Measurements from ENCODE around the gene ARHGEF33. TPM values are rescaled to one million over a fixed set of nuclear protein-coding genes. Genes with fewer than 3 reads are reported as not detected.

ARHGEF33 gene
- total RNA-seq, 2 experiments from 2014 or later, result 0.38 TPM; not detected in 1

DNA sequence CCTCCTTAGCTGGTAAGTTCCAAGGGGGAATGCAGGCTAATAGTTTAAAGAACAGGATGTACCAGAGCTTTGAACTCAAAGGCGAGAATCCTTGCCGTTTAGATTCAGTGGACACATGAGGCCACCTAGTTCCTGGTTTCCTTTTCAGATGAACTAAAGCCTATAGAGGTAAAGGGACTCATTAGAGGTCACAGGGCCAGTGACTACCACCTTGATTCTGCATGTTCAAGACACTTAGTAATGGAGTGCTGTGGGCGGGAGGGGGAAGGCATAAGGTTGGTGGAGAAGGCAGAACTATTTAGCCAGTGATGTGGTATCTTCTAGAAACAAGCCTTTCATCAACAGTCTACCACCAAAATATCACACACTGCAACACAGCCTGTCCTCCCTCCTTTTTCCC is 47.9 kb downstream of the ARHGEF33 start:
- ChIA-PET POLR2A (interaction anchor here (0.5 kb wide), 1 partner anchor 104 kb away, joined by 3 read pairs; no protein-coding TSS in a partner anchor), CTCF (ENCODE audit: unreplicated experiment) (interaction anchor here (0.6 kb wide), 1 partner anchor 10 kb away, joined by 3 read pairs; no protein-coding TSS in a partner anchor)
- H3K79me2 ChIP-seq (ENCODE audit: insufficient read depth, low read depth, low read length), result no peaks in the 10 kb centered on the region
- no peak for TF ChIP-seq EZH2phosphoT487 (IDR thresholded peaks at IDR 0.05; ENCODE audit: borderline replicate concordance, low read depth, low read length)
- TF ChIP-seq, protein P1, sequence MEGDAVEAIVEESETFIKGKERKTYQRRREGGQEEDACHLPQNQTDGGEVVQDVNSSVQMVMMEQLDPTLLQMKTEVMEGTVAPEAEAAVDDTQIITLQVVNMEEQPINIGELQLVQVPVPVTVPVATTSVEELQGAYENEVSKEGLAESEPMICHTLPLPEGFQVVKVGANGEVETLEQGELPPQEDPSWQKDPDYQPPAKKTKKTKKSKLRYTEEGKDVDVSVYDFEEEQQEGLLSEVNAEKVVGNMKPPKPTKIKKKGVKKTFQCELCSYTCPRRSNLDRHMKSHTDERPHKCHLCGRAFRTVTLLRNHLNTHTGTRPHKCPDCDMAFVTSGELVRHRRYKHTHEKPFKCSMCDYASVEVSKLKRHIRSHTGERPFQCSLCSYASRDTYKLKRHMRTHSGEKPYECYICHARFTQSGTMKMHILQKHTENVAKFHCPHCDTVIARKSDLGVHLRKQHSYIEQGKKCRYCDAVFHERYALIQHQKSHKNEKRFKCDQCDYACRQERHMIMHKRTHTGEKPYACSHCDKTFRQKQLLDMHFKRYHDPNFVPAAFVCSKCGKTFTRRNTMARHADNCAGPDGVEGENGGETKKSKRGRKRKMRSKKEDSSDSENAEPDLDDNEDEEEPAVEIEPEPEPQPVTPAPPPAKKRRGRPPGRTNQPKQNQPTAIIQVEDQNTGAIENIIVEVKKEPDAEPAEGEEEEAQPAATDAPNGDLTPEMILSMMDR (conservative IDR thresholded peaks at IDR 0.05; ENCODE audit: low read length), result no peak
- intact Hi-C loops (cut with micrococcal nuclease; ENCODE audit: unreplicated experiment), result no loop called here
- BruUV-seq (replicated peaks), result no TSS peak
- H3K4me3 ChIP-seq (ENCODE audit: low read depth, low read length, poor library complexity, severe bottlenecking), result no peak overlapping the region
- H4K20me1 ChIP-seq (ENCODE audit: insufficient read depth, low read length), result no peaks in the 10 kb centered on the region
- no peak overlapping the region for H3K27ac ChIP-seq (ENCODE audit: low read depth, low read length, poor library complexity, severe bottlenecking)
- no peak for DNase-seq (ENCODE audit: low spot score)
- H3K36me3 ChIP-seq (ENCODE audit: insufficient read depth, low read length), result no peaks in the 10 kb centered on the region
- H3K9me3 ChIP-seq (ENCODE audit: low read length), result no peaks in the 10 kb centered on the region
- H3K4me2 ChIP-seq (ENCODE audit: low read length), result no peak overlapping the region
- no peaks in the 10 kb centered on the region for H3K4me1 ChIP-seq (ENCODE audit: insufficient read depth, low read length, poor library complexity, severe bottlenecking)
- H2AFZ ChIP-seq (ENCODE audit: low read length), result no peak overlapping the region
- no peaks in the 10 kb centered on the region for H3K9me2 ChIP-seq (ENCODE audit: insufficient read depth, low read length)

DNA sequence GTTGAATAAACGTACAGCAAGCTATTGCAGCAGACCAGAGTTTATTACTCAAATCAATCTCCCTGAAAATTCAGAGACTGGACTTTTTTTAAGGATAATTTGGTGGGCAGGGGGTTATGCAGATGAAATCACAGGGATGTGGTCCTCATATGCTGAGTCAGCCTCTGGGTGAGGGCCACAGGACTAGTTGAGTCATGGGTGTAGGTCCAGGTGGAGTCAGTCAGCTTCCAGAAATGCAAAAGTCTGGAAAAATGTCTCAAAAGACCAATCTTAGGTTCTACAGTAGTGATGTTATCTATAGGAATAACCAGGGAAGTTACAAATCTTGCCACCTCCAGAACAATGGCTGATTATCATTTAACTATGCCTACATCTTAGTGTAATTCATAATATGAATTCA is 51.1 kb downstream of the ARHGEF33 start:
- H3K9me2 ChIP-seq (ENCODE audit: insufficient read depth, low read length), result no peaks in the 10 kb centered on the region
- no peaks in the 10 kb centered on the region for H3K4me1 ChIP-seq (ENCODE audit: insufficient read depth, low read length, poor library complexity, severe bottlenecking)
- CTCF ChIA-PET (ENCODE audit: unreplicated experiment), result no interaction called here
- no peak for DNase-seq (ENCODE audit: low spot score)
- no peaks in the 10 kb centered on the region for H4K20me1 ChIP-seq (ENCODE audit: insufficient read depth, low read length)
- TF ChIP-seq, protein P1 (conservative IDR thresholded peaks at IDR 0.05; ENCODE audit: low read length), result no peak
- TF ChIP-seq EZH2phosphoT487 (IDR thresholded peaks at IDR 0.05; ENCODE audit: borderline replicate concordance, low read depth, low read length), result no peak
- intact Hi-C loops (cut with micrococcal nuclease; ENCODE audit: unreplicated experiment), result loop anchor here (10.0 kb wide), 1 partner anchor 784 kb away; no protein-coding TSS in a partner anchor
- H3K4me2 ChIP-seq (ENCODE audit: low read length), result no peak overlapping the region
- H3K9me3 ChIP-seq (ENCODE audit: low read length), result no peaks in the 10 kb centered on the region
- no peaks in the 10 kb centered on the region for H3K36me3 ChIP-seq (ENCODE audit: insufficient read depth, low read length)
- H2AFZ ChIP-seq (ENCODE audit: low read length), result no peak overlapping the region
- POLR2A ChIA-PET, result interaction anchor here (0.6 to 0.8 kb wide), 2 partner anchors 9 to 14 kb away, joined by 3 to 5 read pairs; no protein-coding TSS in a partner anchor
- BruUV-seq (replicated peaks), result no TSS peak
- no peaks in the 10 kb centered on the region for H3K79me2 ChIP-seq (ENCODE audit: insufficient read depth, low read depth, low read length)
- H3K27ac ChIP-seq (ENCODE audit: low read depth, low read length, poor library complexity, severe bottlenecking), result no peak overlapping the region
- H3K4me3 ChIP-seq (ENCODE audit: low read depth, low read length, poor library complexity, severe bottlenecking), result no peak overlapping the region

DNA sequence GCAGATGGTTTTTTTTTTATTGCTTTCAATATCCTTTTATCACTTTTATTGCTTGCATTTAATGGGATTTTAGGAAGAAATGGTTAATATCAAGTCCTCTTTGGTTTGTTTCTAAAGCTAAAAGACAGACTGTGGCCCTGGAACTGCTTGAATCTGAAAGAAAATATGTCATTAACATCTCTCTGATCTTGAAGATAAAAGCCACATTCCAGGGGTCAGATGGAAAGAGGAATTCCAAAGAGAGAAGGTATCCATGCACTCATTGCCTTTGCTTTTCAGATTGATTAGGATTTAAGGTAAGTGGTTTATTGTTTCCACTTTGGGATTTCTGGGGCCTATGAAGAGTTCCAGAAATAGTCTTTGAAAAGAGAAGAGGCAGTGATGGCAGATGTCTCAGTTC is 54.1 kb downstream of the ARHGEF33 start:
- POLR2A ChIA-PET, result no interaction called here
- no peak overlapping the region for H3K4me3 ChIP-seq (ENCODE audit: low read depth, low read length, poor library complexity, severe bottlenecking)

More for the DNA sequence above, 54.1 kb downstream of the ARHGEF33 start:
- TF ChIP-seq, protein P1 (conservative IDR thresholded peaks at IDR 0.05; ENCODE audit: low read length), result no peak
- TF ChIP-seq EZH2phosphoT487 (IDR thresholded peaks at IDR 0.05; ENCODE audit: borderline replicate concordance, low read depth, low read length), result no peak
- CTCF ChIA-PET (ENCODE audit: unreplicated experiment), result interaction anchor here (0.6 kb wide), 1 partner anchor 113 kb away, joined by 3 read pairs; no protein-coding TSS in a partner anchor
- Histone ChIP-seq H3K79me2 (ENCODE audit: insufficient read depth, low read depth, low read length) (no peaks in the 10 kb centered on the region), H3K9me2 (ENCODE audit: insufficient read depth, low read length) (no peaks in the 10 kb centered on the region), H3K4me2 (ENCODE audit: low read length) (no peak overlapping the region), H3K9me3 (ENCODE audit: low read length) (no peaks in the 10 kb centered on the region), H3K4me1 (ENCODE audit: insufficient read depth, low read length, poor library complexity, severe bottlenecking) (no peaks in the 10 kb centered on the region), H3K36me3 (ENCODE audit: insufficient read depth, low read length) (no peaks in the 10 kb centered on the region), H3K27ac (ENCODE audit: low read depth, low read length, poor library complexity, severe bottlenecking) (no peak overlapping the region), H4K20me1 (ENCODE audit: insufficient read depth, low read length) (no peaks in the 10 kb centered on the region), H2AFZ (ENCODE audit: low read length) (no peak overlapping the region)
- intact Hi-C loops (cut with micrococcal nuclease; ENCODE audit: unreplicated experiment), result loop anchor here (10.0 kb wide), 1 partner anchor 781 kb away; no protein-coding TSS in a partner anchor
- BruUV-seq (replicated peaks), result no TSS peak
- no peak for DNase-seq (ENCODE audit: low spot score)
